ENCODE measurements around the gene CREB1.

GRCh38 chr2:207506426-207506825 lies 23.3 kb upstream of the CREB1 start:
- TF ChIP-seq CTCF (IDR thresholded peaks at IDR 0.05), result no peak
- no peak for TF ChIP-seq EZH2phosphoT487 (IDR thresholded peaks at IDR 0.05)
- no peak for TF ChIP-seq EZH2 (IDR thresholded peaks at IDR 0.05)

Data from neural progenitor cell (in vitro differentiated cells).